Caco-2 (cell line): ENCODE measurements around the gene SLC22A16. TPM values are rescaled to one million over a fixed set of nuclear protein-coding genes. Genes with fewer than 3 reads are reported as not detected.

Experiments used
- BruUV-seq: library from RNA; stranded (reverse); fragments of 400-500 nt; replicated peaks from 2 replicates; lab custom pipeline; 2021; lab: Mats Ljungman, UMichigan
- CTCF ChIA-PET: fragments of 300-600 bp; sonication (Branson Sonifier 250); formaldehyde crosslinking; loops from one replicate; lab custom pipeline; 2022; ENCODE audit warnings: antibody characterized with exemption; lab: Charles Lee
- POLR2A ChIA-PET: fragments of 300-600 bp; sonication (Branson Sonifier 250); formaldehyde crosslinking; loops from one replicate; lab custom pipeline; 2022; ENCODE audit warnings: antibody characterized with exemption; lab: Charles Lee
- DNase-seq, 2 experiments: peaks; one replicate each; pipeline versions ENCODE4 v3.0.0 to v3.0.0-alpha.2; 2020 to 2022
- H3K27me3 ChIP-seq: replicated peaks from 2 replicates; pipeline ENCODE4 v1.6.0; 2011; ENCODE audit warnings: low read length; ENCODE audit not compliant: control insufficient read depth, insufficient read depth
- H3K36me3 ChIP-seq: 2 replicates; pipeline ENCODE4 v1.5.1; 2011; ENCODE audit warnings: low read length; ENCODE audit not compliant: control insufficient read depth, insufficient read depth
- H3K4me1 ChIP-seq: fragments of 250-450 bp; sonication (Bioruptor Pico); 2 replicates; pipeline ENCODE4 v1.5.1; 2020; ENCODE audit warnings: mild to moderate bottlenecking
- H3K4me3 ChIP-seq: 2 replicates; pipeline ENCODE4 v1.5.1; 2011; ENCODE audit warnings: low read depth, mild to moderate bottlenecking, control low read depth, low read length
- H3K9me3 ChIP-seq: fragments of 250-450 bp; sonication (Bioruptor Pico); 2 replicates; pipeline ENCODE4 v1.5.1; 2020; ENCODE audit warnings: mild to moderate bottlenecking, moderate library complexity
- H3K27ac Mint-ChIP-seq: one replicate; pipeline ENCODE4 v1.8.0; 2022; ENCODE audit warnings: mixed read lengths; ENCODE audit not compliant: unreplicated experiment
- H3K27me3 Mint-ChIP-seq: one replicate; pipeline ENCODE4 v1.8.0; 2022; ENCODE audit warnings: mixed read lengths; ENCODE audit not compliant: insufficient read depth, unreplicated experiment
- H3K36me3 Mint-ChIP-seq: one replicate; pipeline ENCODE4 v1.8.0; 2022; ENCODE audit warnings: mild to moderate bottlenecking, mixed read lengths; ENCODE audit not compliant: insufficient read depth, unreplicated experiment
- H3K4me1 Mint-ChIP-seq: one replicate; pipeline ENCODE4 v1.8.0; 2022; ENCODE audit warnings: low read depth, mixed read lengths; ENCODE audit not compliant: unreplicated experiment
- H3K4me3 Mint-ChIP-seq: one replicate; pipeline ENCODE4 v1.8.0; 2022; ENCODE audit warnings: mild to moderate bottlenecking, moderate library complexity, mixed read lengths; ENCODE audit not compliant: unreplicated experiment
- H3K9me3 Mint-ChIP-seq: one replicate; pipeline ENCODE4 v1.8.0; 2022; ENCODE audit warnings: mixed read lengths; ENCODE audit not compliant: unreplicated experiment
- CTCF ChIP-seq, 2 experiments: fragments of 200-600 bp in 1 of 2; IDR thresholded peaks; 1 replicate in 1 of 2; 2 replicates in 1 of 2; pipeline versions ENCODE4 v1.5.1 to v1.8.0; 2011 to 2022; ENCODE audit warnings: antibody characterized with exemption in 1 of 2, control low read depth in 1 of 2, inconsistent platforms in 1 of 2, low read depth in 1 of 2, low read length in 1 of 2, mild to moderate bottlenecking in 1 of 2, moderate library complexity in 1 of 2; ENCODE audit not compliant: insufficient read depth in 1 of 2, severe bottlenecking in 1 of 2, unreplicated experiment in 1 of 2
- intact Hi-C: fragments of 100-400 bp; cut with micrococcal nuclease; formaldehyde crosslinking; loops from one replicate; pipeline ENCODE4 v1.10.0; 2022; ENCODE audit not compliant: unreplicated experiment
- total RNA-seq: library from RNA; stranded (reverse); gene quantifications from 2 replicates; pipeline ENCODE4 v1.2.3, GENCODE V29; 2022

The SLC22A16 gene
- total RNA-seq, 1 experiment from 2014 or later: not detected

DNA sequence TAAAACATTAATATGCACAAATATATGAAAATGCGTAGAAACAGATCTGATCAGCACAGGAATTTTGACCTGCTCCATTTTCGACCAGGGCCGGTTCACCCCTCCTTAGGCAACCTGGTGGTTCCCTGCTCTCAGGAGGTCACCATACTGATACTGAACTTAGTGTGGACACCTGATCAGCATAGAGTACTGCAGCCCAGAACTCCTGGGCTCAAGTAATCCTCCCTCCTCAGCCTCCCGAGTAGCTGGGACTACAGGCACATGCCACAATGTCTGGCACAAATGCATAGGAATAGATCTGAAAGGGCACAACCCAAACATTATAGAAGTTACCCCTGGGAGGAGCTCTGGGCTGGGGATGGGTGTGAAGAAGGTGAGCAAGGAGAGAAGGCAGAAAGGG is 36.4 kb downstream of the SLC22A16 start:
- no peaks in the 10 kb centered on the region for H3K9me3 Mint-ChIP-seq
- H3K4me1 Mint-ChIP-seq: no peaks in the 10 kb centered on the region
- ChIA-PET POLR2A (no interaction called here), CTCF (no interaction called here)
- no peak overlapping the region for H3K27ac Mint-ChIP-seq
- Histone ChIP-seq H3K9me3 (no peaks in the 10 kb centered on the region), H3K4me1 (no peaks in the 10 kb centered on the region), H3K27me3 (no peaks in the 10 kb centered on the region; the same call in 1 of the 2 replicates), H3K4me3 (no peak overlapping the region), H3K36me3 (no peaks in the 10 kb centered on the region)
- no peak for TF ChIP-seq CTCF (IDR thresholded peaks at IDR 0.05; ENCODE audit: insufficient read depth in 1 of 2, low read depth in 1 of 2, low read length in 1 of 2, severe bottlenecking in 1 of 2, unreplicated experiment in 1 of 2)
- BruUV-seq: no TSS peak
- no peak overlapping the region for H3K4me3 Mint-ChIP-seq
- no peaks in the 10 kb centered on the region for H3K36me3 Mint-ChIP-seq
- no peak for DNase-seq
- intact Hi-C loops: no loop called here
- H3K27me3 Mint-ChIP-seq: peaks cover 13% of the 10 kb centered on the region

DNA sequence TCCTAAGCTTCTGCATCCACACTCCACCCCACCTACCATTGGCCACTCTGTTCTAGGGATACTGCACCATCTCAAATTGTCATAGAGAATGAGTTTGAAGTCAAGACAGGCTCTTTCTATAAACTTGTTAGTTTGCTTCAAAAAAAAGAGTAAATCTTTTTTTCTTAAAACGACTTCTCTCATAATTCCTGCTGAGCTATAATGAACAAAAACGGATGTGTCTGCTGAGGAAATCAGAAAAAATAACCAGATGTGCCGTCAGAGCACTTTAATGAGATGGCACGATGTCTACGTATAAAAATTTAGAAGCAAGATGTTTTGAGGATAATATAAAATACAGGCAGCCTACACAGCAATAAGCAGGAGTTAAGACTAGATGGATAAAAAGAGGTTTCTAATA is 37.1 kb downstream of the SLC22A16 start:
- no TSS peak for BruUV-seq
- no peak overlapping the region for H3K4me3 Mint-ChIP-seq
- H3K36me3 Mint-ChIP-seq: no peaks in the 10 kb centered on the region
- H3K27me3 ChIP-seq: no peaks in the 10 kb centered on the region; the same call in 1 of the 2 replicates
- peaks cover 10% of the 10 kb centered on the region for H3K27me3 Mint-ChIP-seq
- H3K9me3 ChIP-seq: no peaks in the 10 kb centered on the region
- H3K4me3 ChIP-seq: no peak overlapping the region
- no peak overlapping the region for H3K27ac Mint-ChIP-seq
- DNase-seq: no peak
- ChIA-PET CTCF (no interaction called here), POLR2A (no interaction called here)
- TF ChIP-seq CTCF (IDR thresholded peaks at IDR 0.05; ENCODE audit: insufficient read depth in 1 of 2, low read depth in 1 of 2, low read length in 1 of 2, severe bottlenecking in 1 of 2, unreplicated experiment in 1 of 2): no peak
- no peaks in the 10 kb centered on the region for H3K4me1 Mint-ChIP-seq
- H3K36me3 ChIP-seq: no peaks in the 10 kb centered on the region
- H3K9me3 Mint-ChIP-seq: no peaks in the 10 kb centered on the region
- no peaks in the 10 kb centered on the region for H3K4me1 ChIP-seq
- intact Hi-C loops: no loop called here

DNA sequence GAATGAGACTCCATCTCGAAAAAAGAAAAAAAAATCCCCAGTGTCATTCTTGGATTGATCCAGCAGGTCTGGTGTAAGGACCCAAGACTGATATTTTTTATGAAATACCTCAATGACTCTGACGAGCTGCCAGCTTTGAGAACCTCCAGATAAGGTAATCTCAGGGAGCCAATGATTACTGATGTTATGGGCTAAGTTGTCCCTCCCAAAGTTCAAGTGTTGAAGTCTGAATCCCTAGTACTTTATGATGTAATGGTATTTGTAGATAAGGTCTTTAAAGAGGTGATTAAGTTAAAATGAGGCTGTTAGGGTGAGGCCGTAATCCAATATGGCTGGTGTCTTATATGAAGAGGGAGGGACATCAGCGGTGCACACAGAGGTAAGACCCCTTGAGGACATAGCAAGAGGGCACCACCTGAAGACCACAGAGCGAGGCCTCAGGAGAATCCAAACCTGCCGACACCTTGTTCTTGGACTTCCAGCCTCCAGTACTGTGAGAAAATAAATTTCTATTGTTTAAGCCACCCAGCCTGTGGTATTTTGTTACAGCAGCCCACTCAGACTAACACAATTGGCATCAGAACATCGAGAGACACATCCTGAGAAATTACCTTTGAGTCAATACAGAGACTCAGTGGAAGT is 41.3 kb downstream of the SLC22A16 start:
- CTCF ChIA-PET: no interaction called here
- Histone ChIP-seq H3K27me3 (no peaks in the 10 kb centered on the region; the same call in 1 of the 2 replicates), H3K9me3 (no peaks in the 10 kb centered on the region), H3K36me3 (no peaks in the 10 kb centered on the region), H3K4me3 (no peak overlapping the region), H3K4me1 (no peaks in the 10 kb centered on the region)
- DNase-seq: no peak
- POLR2A ChIA-PET: no interaction called here
- intact Hi-C loops: no loop called here
- no peak overlapping the region for H3K4me3 Mint-ChIP-seq
- H3K9me3 Mint-ChIP-seq: no peaks in the 10 kb centered on the region
- H3K36me3 Mint-ChIP-seq: no peaks in the 10 kb centered on the region
- H3K27me3 Mint-ChIP-seq: peaks cover 7% of the 10 kb centered on the region
- no TSS peak for BruUV-seq
- H3K4me1 Mint-ChIP-seq: no peaks in the 10 kb centered on the region
- no peak overlapping the region for H3K27ac Mint-ChIP-seq
- no peak for TF ChIP-seq CTCF (IDR thresholded peaks at IDR 0.05; ENCODE audit: insufficient read depth in 1 of 2, low read depth in 1 of 2, low read length in 1 of 2, severe bottlenecking in 1 of 2, unreplicated experiment in 1 of 2)
